Muscle of leg (tissue), 16 donors: ENCODE measurements around the gene CYTIP. TPM values are rescaled to one million over a fixed set of nuclear protein-coding genes. Genes with fewer than 3 reads are reported as not detected.

ENCODE experiments used
- DNase-seq: peaks from one replicate; pipeline ENCODE4 v3.0.0; 2013
- H3K27ac ChIP-seq: one replicate; pipeline ENCODE4 v1.5.1; 2013; ENCODE audit warnings: mild to moderate bottlenecking, low read length, control low read depth
- H3K27me3 ChIP-seq: one replicate; pipeline ENCODE4 v1.6.1; 2013; ENCODE audit warnings: low read length; ENCODE audit not compliant: control insufficient read depth, insufficient read depth
- H3K36me3 ChIP-seq: one replicate; pipeline ENCODE4 v1.6.1; 2013; ENCODE audit warnings: low read length; ENCODE audit not compliant: control insufficient read depth, insufficient read depth
- H3K4me1 ChIP-seq: one replicate; pipeline ENCODE4 v1.6.1; 2013; ENCODE audit warnings: low read length; ENCODE audit not compliant: control insufficient read depth, insufficient read depth
- H3K4me3 ChIP-seq: one replicate; pipeline ENCODE4 v1.5.1; 2013; ENCODE audit warnings: low read length, control low read depth
- H3K9me3 ChIP-seq: replicated peaks from 2 replicates; pipeline ENCODE4 v1.6.1; 2013; ENCODE audit warnings: low read depth, low read length; ENCODE audit not compliant: control insufficient read depth
- WGBS: methylation state at CpG from one replicate; pipeline ENCODE4 v1.1.5; 2013; ENCODE audit warnings: missing lambda C conversion rate; ENCODE audit not compliant: insufficient coverage; 5-methylcytosine and 5-hydroxymethylcytosine counted together
- long read RNA-seq, 11 donors: transcript quantifications; one replicate each; lab custom pipeline, GENCODE V29; 2026
- polyA plus RNA-seq, 8 donors: library from polyadenylated mRNA; unstranded; fragments of 120-200 nt; gene quantifications; one replicate each; pipeline versions ENCODE4 v1.2.1 to v1.2.3, GENCODE V29; 2013; ENCODE audit warnings: inconsistent platforms in 1 of 8, low replicate concordance in 1 of 8; ENCODE audit not compliant: insufficient read length in 8 of 8, insufficient read depth in 1 of 8
- total RNA-seq: library from RNA; stranded (reverse); fragments of 120-200 nt; gene quantifications from one replicate; pipeline ENCODE4 v1.2.4, GENCODE V29; 2013

Gene CYTIP
- total RNA-seq (0.84 TPM), polyA plus RNA-seq (1 to 10 TPM in 2 of 8 donors, under 1 TPM in 6; 0.43 to 3.5 (median 0.87) TPM)
- long read RNA-seq, donor 1: 0 reads
- long read RNA-seq, donor 2: 0 reads
- long read RNA-seq, donor 3: 0 reads
- long read RNA-seq, donor 4, partial matches to known transcripts: 0 of 1 reads
- long read RNA-seq, donor 4, other reads (novel, unspliced or antisense): 0 of 1 reads
- long read RNA-seq, donor 5: 0 reads
- long read RNA-seq, donor 6: 0 reads
- long read RNA-seq, donor 7, partial matches to known transcripts: 0 of 1 reads
- long read RNA-seq, donor 7, other reads (novel, unspliced or antisense): 0 of 1 reads
- long read RNA-seq, donor 8, partial matches to known transcripts: 0 of 1 reads
- long read RNA-seq, donor 8, other reads (novel, unspliced or antisense): 0 of 1 reads
- long read RNA-seq, donor 9: 0 reads
- long read RNA-seq, donor 10: 0 reads
- long read RNA-seq, donor 11: 0 reads

DNA sequence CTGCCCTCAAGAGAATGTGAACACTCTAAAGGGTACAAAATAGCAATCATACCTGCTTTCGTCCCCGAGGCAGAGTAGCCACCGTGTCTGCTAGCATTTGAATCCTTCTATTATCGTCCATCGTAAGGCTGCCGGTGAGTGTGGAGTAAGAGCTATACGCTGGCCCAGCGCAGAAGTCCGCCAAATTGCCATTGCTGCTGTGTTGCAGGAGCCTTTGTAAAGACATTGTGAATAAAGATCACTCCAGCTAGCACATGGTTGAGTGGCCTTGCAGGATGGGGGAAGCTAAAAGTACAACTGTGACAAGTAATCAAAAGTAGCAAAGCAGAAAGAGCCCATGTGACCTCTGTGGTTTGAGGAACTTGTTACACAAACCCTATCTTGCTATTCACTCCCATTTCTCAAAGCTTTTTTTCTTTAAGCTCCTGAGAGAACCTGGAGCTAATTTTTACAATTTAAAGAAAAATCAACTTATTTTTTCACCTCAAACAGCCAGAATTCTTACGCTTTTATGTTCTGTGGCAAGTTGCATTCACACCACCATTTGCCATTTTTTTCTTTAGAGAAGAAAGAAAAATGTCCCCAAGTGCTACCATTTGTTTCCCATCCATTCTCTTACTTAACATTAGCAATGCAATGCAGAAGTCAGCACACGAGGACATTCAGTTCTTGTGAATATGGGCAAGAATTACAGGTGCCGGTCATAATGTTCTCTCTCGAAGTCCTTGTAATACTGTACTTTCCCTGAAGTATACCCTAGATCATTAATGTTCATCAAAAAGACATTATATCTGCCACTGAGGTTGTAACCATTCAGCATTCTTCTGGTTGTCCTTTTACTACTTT, at the start of gene CYTIP:
TSS of gene CYTIP (minus strand) at position 295 of the 846 bp plus-strand sequence. CDS start at position 226, 69 bp downstream.
- WGBS: 89% methylated on average over 10 of the region's 13 CpGs
- Histone ChIP-seq H3K36me3 (no peaks in the 10 kb centered on the region), H3K4me3 (peak within 1 kb of the TSS; percentile 12), H3K9me3 (no peaks in the 10 kb centered on the region), H3K27me3 (no peaks in the 10 kb centered on the region), H3K27ac (no peak within 1 kb of the TSS), H3K4me1 (peaks cover 10% of the 10 kb centered on the region)
- DNase-seq: peak; percentile 76

DNA sequence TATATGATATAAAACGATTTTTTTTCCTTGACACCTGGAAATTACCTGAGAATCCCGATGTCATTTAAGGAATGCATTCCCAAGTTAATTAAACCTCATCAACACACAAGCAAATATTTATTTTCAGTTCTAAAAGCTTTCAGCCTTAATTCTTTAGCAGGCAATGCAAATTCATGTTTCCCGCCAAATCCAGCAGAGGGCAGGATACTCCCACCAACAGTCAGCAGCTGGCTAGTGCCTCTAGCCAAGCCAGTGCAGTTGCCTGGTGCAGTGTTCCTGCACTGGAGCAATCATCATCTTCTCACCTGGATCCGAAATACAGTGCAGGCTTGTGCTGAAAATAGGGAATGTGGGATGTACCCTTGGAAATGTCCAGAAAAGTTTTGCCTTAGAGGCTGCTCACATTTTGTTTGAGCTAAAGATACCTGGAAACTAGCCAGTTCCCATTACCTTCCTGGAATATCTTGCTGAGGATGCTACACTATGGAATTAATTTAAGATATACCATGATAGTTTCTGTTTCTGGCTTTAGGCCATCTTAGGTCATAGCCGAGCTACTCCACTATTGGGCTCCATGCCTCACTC, 48.4 kb upstream of the CYTIP start:
- 13% methylated on average over 3 of the region's 5 CpGs for WGBS
- peak; percentile 75 for DNase-seq
- H3K27ac ChIP-seq: no peak overlapping the region
- H3K4me3 ChIP-seq: no peak overlapping the region
- H3K27me3 ChIP-seq: no peaks in the 10 kb centered on the region
- H3K36me3 ChIP-seq: no peaks in the 10 kb centered on the region
- H3K4me1 ChIP-seq: no peaks in the 10 kb centered on the region
- no peaks in the 10 kb centered on the region for H3K9me3 ChIP-seq

DNA sequence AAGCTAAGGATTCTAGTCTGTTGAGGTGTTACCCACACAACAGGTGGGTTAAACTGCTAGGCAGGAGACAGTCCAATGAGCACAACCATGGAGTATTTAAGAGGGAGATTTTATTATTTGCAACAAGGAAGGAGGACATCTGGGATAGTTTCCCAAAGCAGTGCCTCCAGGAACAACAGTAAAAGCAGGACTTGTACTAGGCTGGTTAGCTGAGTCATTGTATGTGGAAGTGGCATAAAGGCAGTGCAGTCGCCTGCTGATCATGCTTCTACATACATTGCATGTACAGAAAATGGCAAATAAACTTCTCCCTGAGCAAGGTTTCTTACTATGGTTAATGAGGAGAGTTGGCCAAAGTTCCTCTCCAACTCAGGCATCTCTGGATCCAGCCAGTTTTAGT, 46.1 kb upstream of the CYTIP start:
- no peak for DNase-seq
- no peak overlapping the region for H3K4me3 ChIP-seq
- no peaks in the 10 kb centered on the region for H3K9me3 ChIP-seq
- no CpG with 5 or more reads among the region's 1 CpG for WGBS
- no peaks in the 10 kb centered on the region for H3K4me1 ChIP-seq
- no peak overlapping the region for H3K27ac ChIP-seq
- H3K36me3 ChIP-seq: no peaks in the 10 kb centered on the region
- H3K27me3 ChIP-seq: no peaks in the 10 kb centered on the region

DNA sequence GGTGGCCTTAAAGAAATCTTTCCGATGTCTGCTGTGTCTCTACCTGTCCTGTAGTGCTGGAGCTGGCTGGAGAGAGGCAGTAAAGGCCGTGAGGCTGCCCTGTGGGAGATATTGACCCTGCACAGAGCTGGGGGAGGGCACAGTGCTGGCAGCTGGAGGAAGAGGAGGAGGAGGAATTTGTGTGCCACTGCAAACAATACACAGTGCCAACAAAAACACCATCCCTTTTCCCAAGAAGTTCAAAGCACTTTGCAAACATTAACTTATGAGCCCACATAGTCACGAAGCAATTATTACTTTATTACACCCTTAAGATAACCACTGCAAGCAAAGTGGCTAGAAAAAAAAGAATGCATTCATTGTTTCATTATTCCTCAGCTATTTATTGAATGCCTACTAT, 45.0 kb upstream of the CYTIP start:
- no peak overlapping the region for H3K27ac ChIP-seq
- no peaks in the 10 kb centered on the region for H3K4me1 ChIP-seq
- WGBS: 83% methylated on average over 2 of the region's 3 CpGs
- H3K27me3 ChIP-seq: no peaks in the 10 kb centered on the region
- H3K36me3 ChIP-seq: no peaks in the 10 kb centered on the region
- H3K4me3 ChIP-seq: no peak overlapping the region
- H3K9me3 ChIP-seq: no peaks in the 10 kb centered on the region
- DNase-seq: no peak

DNA sequence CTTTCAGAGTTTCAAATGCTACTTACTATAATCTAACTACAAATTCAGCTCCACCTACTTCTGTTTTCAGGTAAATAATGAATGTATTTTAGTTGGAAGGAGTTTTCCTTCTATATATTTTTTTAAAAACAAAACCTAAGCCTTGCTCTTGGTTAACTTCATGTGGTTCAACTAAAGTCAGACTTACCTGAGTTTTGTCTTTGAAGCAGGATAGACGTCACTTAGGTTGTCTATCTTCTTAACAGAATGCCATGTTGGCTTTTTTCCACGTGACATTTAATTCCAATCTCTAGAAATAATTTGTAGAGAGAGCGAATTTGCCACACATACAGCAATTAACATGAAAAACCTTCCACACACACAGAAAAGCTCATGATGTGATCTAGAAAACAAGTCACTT, 43.9 kb upstream of the CYTIP start:
- no peaks in the 10 kb centered on the region for H3K27me3 ChIP-seq
- no peaks in the 10 kb centered on the region for H3K4me1 ChIP-seq
- no CpG with 5 or more reads among the region's 3 CpGs for WGBS
- no peak overlapping the region for H3K4me3 ChIP-seq
- DNase-seq: no peak
- no peaks in the 10 kb centered on the region for H3K36me3 ChIP-seq
- no peaks in the 10 kb centered on the region for H3K9me3 ChIP-seq
- no peak overlapping the region for H3K27ac ChIP-seq

DNA sequence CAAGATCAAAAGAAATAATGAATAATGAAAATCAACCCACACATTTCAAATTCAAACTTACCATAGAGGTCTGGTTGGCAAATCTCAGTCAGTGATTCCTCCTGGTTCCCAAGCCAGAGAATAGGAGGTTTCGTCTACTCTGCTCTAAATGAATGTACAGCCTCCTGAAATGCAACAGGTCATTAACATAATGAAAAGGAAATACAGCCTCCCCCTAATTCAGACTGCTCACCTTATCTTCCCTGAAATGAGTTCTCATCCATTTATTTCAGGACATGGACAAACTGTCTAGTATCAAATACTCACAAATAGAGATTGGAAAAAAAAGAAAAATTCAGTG, 43.4 kb upstream of the CYTIP start:
- Histone ChIP-seq H3K4me3 (no peak overlapping the region), H3K27ac (no peak overlapping the region), H3K27me3 (no peaks in the 10 kb centered on the region), H3K9me3 (no peaks in the 10 kb centered on the region), H3K4me1 (no peaks in the 10 kb centered on the region), H3K36me3 (no peaks in the 10 kb centered on the region)
- DNase-seq: no peak
- no CpG with 5 or more reads among the region's 1 CpG for WGBS

DNA sequence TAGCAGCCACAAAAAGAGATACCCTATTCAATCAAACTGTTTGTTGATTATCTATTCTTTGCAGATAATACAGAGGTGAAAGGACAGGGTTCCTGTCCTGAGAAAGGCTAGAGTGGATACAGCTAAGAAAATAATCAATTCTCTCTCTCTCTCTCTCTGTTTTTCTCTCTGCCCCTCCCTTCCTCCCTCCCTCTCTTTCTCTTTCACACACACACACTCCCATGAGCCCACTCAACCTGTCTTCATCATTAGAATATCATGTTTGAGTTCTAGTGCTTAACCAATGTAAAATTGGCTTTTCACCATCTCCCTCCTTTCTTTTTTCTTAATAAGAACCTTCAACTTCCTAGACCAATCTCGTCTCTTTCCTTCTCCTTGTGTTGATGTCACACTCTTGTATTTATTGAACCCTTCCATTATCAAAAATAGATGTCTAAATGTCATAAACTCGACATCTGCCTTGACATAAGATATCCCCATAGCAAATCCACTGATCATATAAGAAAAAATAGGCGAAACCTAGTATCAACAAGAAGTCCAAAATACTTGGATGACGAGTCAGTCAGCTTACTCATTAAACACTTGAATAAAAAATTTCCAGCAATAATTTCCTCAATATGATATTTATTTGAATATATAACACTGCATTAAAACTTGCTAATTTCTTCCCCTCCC, 42.8 kb upstream of the CYTIP start:
- 60% methylated on average over 1 of the region's 4 CpGs for WGBS
- no peak overlapping the region for H3K27ac ChIP-seq
- no peak overlapping the region for H3K4me3 ChIP-seq
- no peaks in the 10 kb centered on the region for H3K36me3 ChIP-seq
- no peaks in the 10 kb centered on the region for H3K4me1 ChIP-seq
- no peaks in the 10 kb centered on the region for H3K27me3 ChIP-seq
- DNase-seq: no peak
- no peaks in the 10 kb centered on the region for H3K9me3 ChIP-seq

DNA sequence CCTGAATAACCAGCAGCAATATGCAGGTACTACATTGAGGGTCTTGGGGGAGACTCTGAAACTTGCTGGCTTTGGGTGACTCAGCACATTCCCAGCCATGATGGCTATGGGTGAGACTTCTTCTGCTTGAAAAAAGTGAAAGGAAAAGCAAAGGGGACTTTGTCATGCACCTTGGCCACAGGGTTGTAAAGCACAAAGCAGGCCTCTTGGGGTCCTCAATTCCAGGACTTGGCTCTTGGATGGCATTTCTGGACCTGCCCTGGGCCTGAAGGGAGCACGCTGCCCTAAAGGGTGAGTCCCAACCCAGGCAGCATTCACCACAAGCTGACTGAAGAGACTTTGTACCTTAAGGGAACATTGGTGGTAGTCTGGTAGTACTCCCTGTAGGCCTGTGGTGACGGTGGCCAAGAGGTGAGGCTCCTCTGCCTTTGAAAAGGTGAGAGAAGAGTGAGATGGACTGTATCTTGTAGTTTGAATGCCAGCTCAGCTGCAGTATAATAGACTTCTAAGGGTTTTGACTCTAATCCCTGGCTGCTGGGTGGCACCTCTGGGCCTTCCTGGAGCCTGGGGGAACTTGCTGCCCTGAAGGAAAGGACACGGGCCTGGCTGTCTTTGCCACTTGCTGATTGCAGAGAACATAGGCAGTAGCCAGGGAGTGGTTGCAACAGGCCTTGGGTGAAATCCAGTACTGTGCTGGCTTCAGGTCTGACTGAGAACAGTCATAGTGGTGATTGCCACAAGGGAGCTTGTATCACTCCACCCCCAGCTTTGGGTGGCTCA, 36.5 kb upstream of the CYTIP start:
- no peak for DNase-seq
- no peak overlapping the region for H3K27ac ChIP-seq
- no peak overlapping the region for H3K4me3 ChIP-seq
- H3K36me3 ChIP-seq: no peaks in the 10 kb centered on the region
- WGBS: 90% methylated on average over 2 of the region's 3 CpGs
- H3K4me1 ChIP-seq: no peaks in the 10 kb centered on the region
- no peaks in the 10 kb centered on the region for H3K27me3 ChIP-seq
- no peaks in the 10 kb centered on the region for H3K9me3 ChIP-seq
